PC-9 (cell line): Measurements from ENCODE around the gene FOXF2. TPM values are rescaled to one million over a fixed set of nuclear protein-coding genes. Genes with fewer than 3 reads are reported as not detected.

Experiments
- BruUV-seq: library from RNA; stranded (reverse); fragments of 400-500 nt; replicated peaks from 2 replicates; lab custom pipeline; 2021; lab: Mats Ljungman, UMichigan
- CTCF ChIA-PET: fragments of 300-600 bp; sonication (Branson Sonifier 250); formaldehyde crosslinking; loops from one replicate; lab custom pipeline; 2022; ENCODE audit warnings: antibody characterized with exemption; lab: Charles Lee
- POLR2A ChIA-PET: fragments of 300-600 bp; sonication (Branson Sonifier 250); formaldehyde crosslinking; loops from one replicate; lab custom pipeline; 2022; ENCODE audit warnings: antibody characterized with exemption; ENCODE audit not compliant: unreplicated experiment; lab: Charles Lee
- DNase-seq, 2 experiments: peaks; one replicate each; pipeline versions ENCODE4 v3.0.0 to v3.0.0-alpha.2; 2015 to 2022; ENCODE audit warnings: mixed read lengths in 1 of 2
- H2AFZ ChIP-seq: fragments of 200-600 bp; sonication (generic); 2 replicates; pipeline ENCODE4 v1.8.1; 2017; ENCODE audit warnings: antibody characterized with exemption
- H3F3A ChIP-seq: fragments of 200-600 bp; sonication (generic); 2 replicates; pipeline ENCODE4 v1.8.1; 2017; ENCODE audit warnings: antibody characterized with exemption, mild to moderate bottlenecking, low read depth; ENCODE audit not compliant: insufficient read depth
- H3K27ac ChIP-seq: fragments of 200-600 bp; sonication (generic); 2 replicates; pipeline ENCODE4 v1.6.1; 2016; ENCODE audit warnings: mixed run types
- H3K27me3 ChIP-seq: fragments of 200-600 bp; sonication (generic); 2 replicates; pipeline ENCODE4 v1.6.1; 2016; ENCODE audit warnings: low read depth, mixed run types; ENCODE audit not compliant: insufficient read depth
- H3K36me3 ChIP-seq: fragments of 200-600 bp; sonication (generic); 2 replicates; pipeline ENCODE4 v1.6.1; 2016; ENCODE audit warnings: low read depth, mixed run types
- H3K4me1 ChIP-seq: fragments of 200-600 bp; sonication (generic); replicated peaks from 2 replicates; pipeline ENCODE4 v1.6.1; 2016; ENCODE audit warnings: mixed run types; ENCODE audit not compliant: insufficient read depth
- H3K4me2 ChIP-seq: fragments of 200-600 bp; sonication (generic); 2 replicates; pipeline ENCODE4 v1.6.1; 2017; ENCODE audit warnings: mixed run types
- H3K4me3 ChIP-seq: fragments of 200-600 bp; sonication (generic); 2 replicates; pipeline ENCODE4 v1.6.1; 2016; ENCODE audit warnings: mixed run types
- H3K79me2 ChIP-seq: fragments of 200-600 bp; sonication (generic); 2 replicates; pipeline ENCODE4 v1.6.1; 2017; ENCODE audit warnings: low read depth, mixed run types
- H3K9me2 ChIP-seq: fragments of 200-600 bp; sonication (generic); 2 replicates; pipeline ENCODE4 v1.8.1; 2017; ENCODE audit warnings: mild to moderate bottlenecking; ENCODE audit not compliant: insufficient read depth
- H3K9me3 ChIP-seq: fragments of 200-600 bp; sonication (generic); 2 replicates; pipeline ENCODE4 v1.8.1; 2016; ENCODE audit warnings: low read depth; ENCODE audit not compliant: insufficient read depth
- H4K20me1 ChIP-seq: fragments of 200-600 bp; sonication (generic); 2 replicates; pipeline ENCODE4 v1.8.1; 2017; ENCODE audit not compliant: insufficient read depth
- EZH2 ChIP-seq: fragments of 200-600 bp; sonication (generic); IDR thresholded peaks from 2 replicates; pipeline ENCODE4 v1.8.0; 2017; ENCODE audit warnings: antibody characterized with exemption, low read depth
- intact Hi-C: fragments of 100-400 bp; cut with micrococcal nuclease; formaldehyde crosslinking; loops from one replicate; pipeline ENCODE4 v1.10.0; 2022; ENCODE audit not compliant: unreplicated experiment
- total RNA-seq: library from RNA; stranded (reverse); gene quantifications from 2 replicates; pipeline ENCODE4 v1.2.3, GENCODE V29; 2021
- TF ChIP-seq, protein P1 (sequence below): fragments of 200-600 bp; sonication (generic); conservative IDR thresholded peaks from 2 replicates; pipeline ENCODE4 v1.6.1; 2017; ENCODE audit warnings: mixed run types, antibody characterized with exemption, mild to moderate bottlenecking, moderate library complexity

FOXF2 gene
- total RNA-seq, 1 experiment from 2014 or later = not detected

DNA sequence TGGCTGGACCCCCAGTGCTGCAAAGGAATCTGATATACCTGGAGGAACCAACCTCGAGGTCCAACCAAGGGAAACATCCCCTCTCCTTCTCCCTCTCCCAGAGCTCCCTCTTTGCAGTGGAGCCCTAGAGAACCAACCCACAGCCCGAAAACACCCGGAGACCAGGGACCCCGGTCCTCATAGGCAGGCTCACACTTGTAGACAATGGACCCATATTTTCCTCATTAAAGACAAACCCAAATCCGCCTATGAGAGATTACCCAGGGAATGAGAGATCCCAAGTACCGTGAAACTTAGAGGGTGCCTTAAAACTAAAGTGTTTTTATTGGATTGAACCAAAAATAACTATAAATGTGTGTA, 9.6 kb upstream of the FOXF2 start:
- no peak overlapping the region for H2AFZ ChIP-seq
- no peaks in the 10 kb centered on the region for H3K79me2 ChIP-seq
- TF ChIP-seq EZH2 = no peak
- TF ChIP-seq, protein P1, sequence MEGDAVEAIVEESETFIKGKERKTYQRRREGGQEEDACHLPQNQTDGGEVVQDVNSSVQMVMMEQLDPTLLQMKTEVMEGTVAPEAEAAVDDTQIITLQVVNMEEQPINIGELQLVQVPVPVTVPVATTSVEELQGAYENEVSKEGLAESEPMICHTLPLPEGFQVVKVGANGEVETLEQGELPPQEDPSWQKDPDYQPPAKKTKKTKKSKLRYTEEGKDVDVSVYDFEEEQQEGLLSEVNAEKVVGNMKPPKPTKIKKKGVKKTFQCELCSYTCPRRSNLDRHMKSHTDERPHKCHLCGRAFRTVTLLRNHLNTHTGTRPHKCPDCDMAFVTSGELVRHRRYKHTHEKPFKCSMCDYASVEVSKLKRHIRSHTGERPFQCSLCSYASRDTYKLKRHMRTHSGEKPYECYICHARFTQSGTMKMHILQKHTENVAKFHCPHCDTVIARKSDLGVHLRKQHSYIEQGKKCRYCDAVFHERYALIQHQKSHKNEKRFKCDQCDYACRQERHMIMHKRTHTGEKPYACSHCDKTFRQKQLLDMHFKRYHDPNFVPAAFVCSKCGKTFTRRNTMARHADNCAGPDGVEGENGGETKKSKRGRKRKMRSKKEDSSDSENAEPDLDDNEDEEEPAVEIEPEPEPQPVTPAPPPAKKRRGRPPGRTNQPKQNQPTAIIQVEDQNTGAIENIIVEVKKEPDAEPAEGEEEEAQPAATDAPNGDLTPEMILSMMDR = no peak
- ChIA-PET CTCF (no interaction called here), POLR2A (no interaction called here)
- no peaks in the 10 kb centered on the region for H3K9me3 ChIP-seq
- intact Hi-C loops = loop anchor here (2.0 to 5.0 kb wide), 3 partner anchors 43 to 787 kb away; no protein-coding TSS in a partner anchor
- no peak overlapping the region for H3K4me2 ChIP-seq
- H3K9me2 ChIP-seq = no peaks in the 10 kb centered on the region
- no peak overlapping the region for H3K27ac ChIP-seq
- BruUV-seq = no TSS peak
- H4K20me1 ChIP-seq = no peaks in the 10 kb centered on the region
- H3F3A ChIP-seq = no peaks in the 10 kb centered on the region
- no peaks in the 10 kb centered on the region for H3K4me1 ChIP-seq
- no peak for DNase-seq
- no peaks in the 10 kb centered on the region for H3K36me3 ChIP-seq
- H3K27me3 ChIP-seq = no peaks in the 10 kb centered on the region
- no peak overlapping the region for H3K4me3 ChIP-seq

DNA sequence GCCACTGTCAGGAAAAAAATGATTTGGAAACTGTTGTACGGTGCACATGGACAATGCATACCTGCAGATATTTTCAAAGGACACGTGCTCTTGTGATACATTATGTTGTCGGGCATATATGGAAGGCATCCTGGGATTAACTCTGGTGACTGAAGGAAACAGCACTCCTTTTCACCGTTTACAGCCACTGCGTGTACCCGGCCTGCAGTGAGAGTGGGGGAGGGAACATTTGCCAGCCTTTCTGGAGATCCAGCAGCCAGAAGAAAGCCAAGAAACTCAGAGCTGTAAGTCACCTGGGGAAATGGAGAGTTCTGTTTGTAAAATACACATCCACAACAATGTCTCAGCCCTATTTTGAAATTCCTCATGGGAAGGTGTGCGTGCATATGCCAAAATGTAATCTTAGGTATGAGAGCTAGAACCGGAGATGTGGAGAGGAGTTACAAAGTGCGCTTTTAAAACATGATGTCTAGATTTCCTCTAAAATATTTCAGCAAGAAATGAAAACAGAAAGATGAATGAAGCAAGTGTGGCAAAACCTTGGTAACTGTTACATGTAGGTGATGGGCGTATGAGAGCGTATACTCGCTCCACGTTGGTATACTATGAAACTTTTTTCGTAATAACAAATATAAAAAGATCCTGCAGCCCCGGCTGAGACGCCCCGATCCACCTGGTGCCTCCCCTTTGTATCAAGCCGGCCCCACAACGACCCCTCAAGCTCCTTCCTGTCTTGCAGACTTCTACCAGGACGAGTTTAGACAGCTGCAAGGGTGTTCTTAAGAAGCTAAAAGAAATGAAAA, 8.6 kb upstream of the FOXF2 start:
- no peaks in the 10 kb centered on the region for H4K20me1 ChIP-seq
- intact Hi-C loops = loop anchor here (1.0 to 5.0 kb wide), 4 partner anchors 44 to 789 kb away; no protein-coding TSS in a partner anchor
- H3F3A ChIP-seq = no peaks in the 10 kb centered on the region
- H3K9me2 ChIP-seq = no peaks in the 10 kb centered on the region
- no peak for DNase-seq
- BruUV-seq = no TSS peak
- H3K27me3 ChIP-seq = no peaks in the 10 kb centered on the region
- TF ChIP-seq, protein P1 = no peak
- TF ChIP-seq EZH2 = no peak
- CTCF ChIA-PET = interaction anchor here (0.6 to 0.7 kb wide), 5 partner anchors 16 to 469 kb away, joined by 4 to 9 read pairs (median 6); no protein-coding TSS in a partner anchor
- H2AFZ ChIP-seq = no peak overlapping the region
- POLR2A ChIA-PET = interaction anchor here (0.5 to 0.6 kb wide), 2 partner anchors 44 to 53 kb away, joined by 3 to 4 read pairs; no protein-coding TSS in a partner anchor
- H3K27ac ChIP-seq = no peak overlapping the region
- H3K36me3 ChIP-seq = no peaks in the 10 kb centered on the region
- H3K4me1 ChIP-seq = no peaks in the 10 kb centered on the region
- no peaks in the 10 kb centered on the region for H3K9me3 ChIP-seq
- no peak overlapping the region for H3K4me3 ChIP-seq
- no peaks in the 10 kb centered on the region for H3K79me2 ChIP-seq
- H3K4me2 ChIP-seq = peak overlapping the region; percentile 75; the same call in 1 of the 2 replicates

DNA sequence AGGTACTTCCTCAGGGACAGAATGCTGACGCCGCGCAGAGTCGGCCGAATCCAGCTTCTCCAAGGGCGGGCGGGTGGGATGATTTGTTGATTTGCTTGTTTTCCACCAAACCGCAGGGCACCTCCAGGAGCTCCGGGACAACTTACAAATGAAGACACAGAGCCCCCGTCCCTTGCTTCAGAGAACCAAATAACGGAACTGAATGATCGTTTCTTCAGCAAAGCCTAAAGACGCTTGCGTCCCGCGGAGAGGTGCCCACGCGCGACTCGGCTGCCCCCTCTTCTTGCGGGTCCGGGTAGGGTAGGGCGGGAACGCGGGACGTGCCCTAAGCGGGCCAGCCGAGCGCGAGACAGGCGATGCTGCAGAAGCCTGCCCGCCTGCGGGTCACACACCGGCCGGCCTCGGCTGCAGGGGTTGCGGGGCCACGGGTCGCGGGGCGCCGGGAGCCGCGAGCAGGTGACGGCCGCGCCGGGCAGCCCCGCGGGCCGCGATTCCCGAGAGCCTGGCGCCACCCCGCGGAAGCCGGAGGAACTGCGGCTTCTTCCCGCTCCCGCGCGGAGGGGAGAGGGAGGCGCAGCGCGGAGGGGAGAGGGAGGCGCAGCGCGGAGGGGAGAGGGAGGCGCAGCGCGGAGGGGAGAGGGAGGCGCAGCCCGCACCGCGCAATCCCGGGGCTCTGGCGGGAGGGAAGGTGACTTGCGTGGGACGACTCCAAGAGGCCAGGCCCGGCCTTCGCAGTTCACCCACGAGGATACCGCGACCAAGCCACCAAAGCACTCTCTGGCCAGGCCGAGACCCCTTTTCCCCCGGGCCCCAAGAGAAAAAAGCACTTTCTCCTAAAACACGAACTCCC, 7.7 kb upstream of the FOXF2 start:
- Histone ChIP-seq H3K27me3 (no peaks in the 10 kb centered on the region), H3F3A (no peaks in the 10 kb centered on the region), H3K4me1 (no peaks in the 10 kb centered on the region), H3K4me3 (peak overlapping the region; percentile 49; the same call in 1 of the 2 replicates), H3K4me2 (peak overlapping the region; percentile 75), H3K36me3 (no peaks in the 10 kb centered on the region), H4K20me1 (no peaks in the 10 kb centered on the region), H3K27ac (no peak overlapping the region), H3K9me3 (no peaks in the 10 kb centered on the region), H2AFZ (no peak overlapping the region), H3K79me2 (no peaks in the 10 kb centered on the region), H3K9me2 (no peaks in the 10 kb centered on the region)
- intact Hi-C loops = loop anchor here (1.0 to 5.0 kb wide), 4 partner anchors 45 to 789 kb away; no protein-coding TSS in a partner anchor
- DNase-seq = peak in 1 of 2 experiments; percentile 73
- no TSS peak for BruUV-seq
- POLR2A ChIA-PET = interaction anchor here (0.6 kb wide), 1 partner anchor 54 kb away, joined by 4 read pairs; no protein-coding TSS in a partner anchor
- TF ChIP-seq EZH2 = no peak
- TF ChIP-seq, protein P1 = peak; percentile 67
- CTCF ChIA-PET = interaction anchor here (0.6 to 0.7 kb wide), 6 partner anchors 15 to 615 kb away, joined by 3 to 9 read pairs (median 6); no protein-coding TSS in a partner anchor
